Astrocyte of the cerebellum (primary cell): Measurements from ENCODE around the gene UCN2.

ENCODE experiments used
- DNase-seq: peaks from one replicate; pipeline ENCODE4 v3.0.0-alpha.2; 2011; ENCODE audit warnings: low read depth
- H3K4me3 ChIP-seq: 2 replicates; pipeline ENCODE4 v1.5.1; 2011; ENCODE audit warnings: mild to moderate bottlenecking, low read depth, low read length, moderate library complexity
- in situ Hi-C: cut with HindIII; loops from 2 replicates; pipeline ENCODE4 v1.10.0; 2017; ENCODE audit warnings: low sequenced_read_pairs
- TF ChIP-seq, protein P1 (sequence below): IDR thresholded peaks from 2 replicates; pipeline ENCODE4 v1.5.1; 2012; ENCODE audit warnings: low read length, low read depth, moderate library complexity, mild to moderate bottlenecking; ENCODE audit errors: missing control alignments

Gene UCN2

DNA sequence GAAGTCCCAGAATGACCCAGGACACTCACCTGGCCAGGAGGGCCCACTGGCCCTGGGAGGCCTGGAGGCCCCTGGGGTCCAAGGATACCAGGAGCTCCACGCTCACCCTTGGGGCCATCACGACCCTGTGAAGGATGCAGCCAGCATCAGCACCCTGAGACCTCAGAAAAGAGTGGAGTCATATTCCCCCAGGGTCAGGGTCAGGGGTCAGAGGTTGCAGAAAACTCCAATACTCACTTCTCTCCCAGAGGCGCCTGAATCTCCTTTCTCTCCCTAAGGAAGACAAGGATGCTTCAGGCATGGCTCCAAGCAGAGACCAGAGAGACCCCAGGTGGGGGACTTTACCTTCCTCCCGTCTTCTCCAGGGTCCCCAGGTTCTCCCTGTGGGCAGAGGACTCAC lies 13.1 kb upstream of the UCN2 start:
- in situ Hi-C loops: no loop called here
- no peak for DNase-seq
- no peak overlapping the region for H3K4me3 ChIP-seq
- TF ChIP-seq, protein P1, sequence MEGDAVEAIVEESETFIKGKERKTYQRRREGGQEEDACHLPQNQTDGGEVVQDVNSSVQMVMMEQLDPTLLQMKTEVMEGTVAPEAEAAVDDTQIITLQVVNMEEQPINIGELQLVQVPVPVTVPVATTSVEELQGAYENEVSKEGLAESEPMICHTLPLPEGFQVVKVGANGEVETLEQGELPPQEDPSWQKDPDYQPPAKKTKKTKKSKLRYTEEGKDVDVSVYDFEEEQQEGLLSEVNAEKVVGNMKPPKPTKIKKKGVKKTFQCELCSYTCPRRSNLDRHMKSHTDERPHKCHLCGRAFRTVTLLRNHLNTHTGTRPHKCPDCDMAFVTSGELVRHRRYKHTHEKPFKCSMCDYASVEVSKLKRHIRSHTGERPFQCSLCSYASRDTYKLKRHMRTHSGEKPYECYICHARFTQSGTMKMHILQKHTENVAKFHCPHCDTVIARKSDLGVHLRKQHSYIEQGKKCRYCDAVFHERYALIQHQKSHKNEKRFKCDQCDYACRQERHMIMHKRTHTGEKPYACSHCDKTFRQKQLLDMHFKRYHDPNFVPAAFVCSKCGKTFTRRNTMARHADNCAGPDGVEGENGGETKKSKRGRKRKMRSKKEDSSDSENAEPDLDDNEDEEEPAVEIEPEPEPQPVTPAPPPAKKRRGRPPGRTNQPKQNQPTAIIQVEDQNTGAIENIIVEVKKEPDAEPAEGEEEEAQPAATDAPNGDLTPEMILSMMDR: no peak

DNA sequence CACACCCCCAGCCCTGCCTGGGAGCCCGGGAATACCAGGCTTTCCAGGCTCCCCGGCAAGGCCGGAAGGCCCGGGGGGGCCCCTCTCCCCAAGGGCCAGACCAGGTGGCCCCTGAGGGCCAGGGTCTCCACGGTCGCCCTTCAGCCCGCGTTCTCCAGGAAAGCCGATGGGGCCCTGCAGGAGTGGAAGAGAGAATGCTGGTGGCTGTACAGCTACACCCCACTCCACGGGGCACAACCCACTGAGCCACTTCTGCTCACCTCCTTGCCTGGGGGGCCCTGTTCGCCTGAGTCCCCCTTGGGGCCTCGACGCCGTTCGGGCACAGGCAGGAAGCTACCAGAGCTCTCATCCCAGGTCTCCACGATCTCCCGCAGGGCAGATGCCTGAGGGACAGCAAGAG lies 11.8 kb upstream of the UCN2 start:
- H3K4me3 ChIP-seq: no peak overlapping the region
- DNase-seq: no peak

DNA sequence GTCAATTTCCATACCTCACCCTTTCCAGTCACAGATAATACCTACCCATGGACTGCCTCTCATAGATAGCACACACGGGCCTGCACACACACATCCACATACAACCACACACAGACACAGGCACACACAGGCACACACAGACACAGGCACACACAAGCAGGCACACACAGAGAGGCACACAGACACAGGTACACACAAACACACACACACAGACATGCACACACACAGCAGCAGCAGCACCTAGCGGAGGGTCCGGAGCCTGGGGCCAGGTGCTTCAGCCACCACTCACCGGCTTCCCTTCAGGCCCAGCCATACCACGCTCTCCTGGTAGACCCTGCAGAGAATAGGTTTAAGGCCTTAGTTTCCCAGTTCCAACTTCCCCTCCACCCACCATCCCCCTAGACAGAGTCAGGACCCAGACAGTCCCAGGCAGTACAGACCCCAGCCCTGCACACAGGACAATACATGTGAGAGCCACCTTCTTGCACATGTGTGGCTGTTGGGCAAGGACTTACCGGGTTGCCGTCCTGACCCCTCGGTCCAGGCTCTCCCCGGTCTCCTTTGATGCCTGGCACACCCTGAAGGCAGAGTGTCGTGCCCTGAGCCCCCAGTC lies 10.5 kb upstream of the UCN2 start:
- no peak for DNase-seq
- TF ChIP-seq, protein P1: no peak
- in situ Hi-C loops: no loop called here
- no peak overlapping the region for H3K4me3 ChIP-seq

More for the DNA sequence above, 11.8 kb upstream of the UCN2 start:
- TF ChIP-seq, protein P1: no peak
- in situ Hi-C loops: no loop called here

DNA sequence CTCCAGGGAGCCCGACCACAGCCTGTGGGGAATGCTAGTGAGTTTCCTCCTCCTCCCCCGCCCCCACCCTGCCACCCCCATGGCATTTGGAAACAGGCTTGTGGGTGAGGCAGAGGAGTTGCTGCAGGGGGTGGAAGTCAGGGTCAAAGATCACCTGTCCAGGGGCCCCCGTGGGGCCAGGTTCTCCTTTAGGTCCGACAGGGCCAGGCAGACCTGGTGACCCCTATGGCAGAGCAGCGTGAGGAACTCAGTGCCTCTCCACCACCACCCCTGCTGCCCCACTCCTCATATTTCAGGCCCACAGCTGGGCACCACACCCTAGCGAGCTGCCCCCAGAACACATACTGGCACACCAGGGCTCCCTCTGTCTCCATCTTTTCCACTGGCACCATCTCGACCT lies 8.9 kb upstream of the UCN2 start:
- TF ChIP-seq, protein P1: no peak
- in situ Hi-C loops: no loop called here
- H3K4me3 ChIP-seq: no peak overlapping the region
- no peak for DNase-seq

DNA sequence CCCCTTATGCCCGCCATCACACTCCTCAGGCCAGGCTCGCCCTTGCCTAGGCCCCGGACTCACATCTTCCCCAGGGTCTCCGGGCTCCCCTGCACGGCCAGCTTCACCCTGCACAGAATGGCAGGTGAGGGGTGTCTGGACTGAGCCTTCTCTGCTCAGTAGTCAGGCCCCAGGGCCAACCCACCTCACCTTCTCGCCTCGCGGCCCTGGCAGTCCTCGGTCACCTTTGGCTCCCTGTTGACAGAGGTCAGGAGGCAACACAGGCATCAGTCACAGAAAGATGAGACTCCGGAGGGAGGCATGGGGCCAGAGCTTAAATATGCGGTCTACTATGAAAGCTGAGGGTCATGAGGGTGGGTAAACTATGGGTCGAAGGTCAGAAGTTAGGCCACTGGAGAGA lies 8.4 kb upstream of the UCN2 start:
- H3K4me3 ChIP-seq: no peak overlapping the region
- TF ChIP-seq, protein P1: no peak
- in situ Hi-C loops: no loop called here
- DNase-seq: no peak

DNA sequence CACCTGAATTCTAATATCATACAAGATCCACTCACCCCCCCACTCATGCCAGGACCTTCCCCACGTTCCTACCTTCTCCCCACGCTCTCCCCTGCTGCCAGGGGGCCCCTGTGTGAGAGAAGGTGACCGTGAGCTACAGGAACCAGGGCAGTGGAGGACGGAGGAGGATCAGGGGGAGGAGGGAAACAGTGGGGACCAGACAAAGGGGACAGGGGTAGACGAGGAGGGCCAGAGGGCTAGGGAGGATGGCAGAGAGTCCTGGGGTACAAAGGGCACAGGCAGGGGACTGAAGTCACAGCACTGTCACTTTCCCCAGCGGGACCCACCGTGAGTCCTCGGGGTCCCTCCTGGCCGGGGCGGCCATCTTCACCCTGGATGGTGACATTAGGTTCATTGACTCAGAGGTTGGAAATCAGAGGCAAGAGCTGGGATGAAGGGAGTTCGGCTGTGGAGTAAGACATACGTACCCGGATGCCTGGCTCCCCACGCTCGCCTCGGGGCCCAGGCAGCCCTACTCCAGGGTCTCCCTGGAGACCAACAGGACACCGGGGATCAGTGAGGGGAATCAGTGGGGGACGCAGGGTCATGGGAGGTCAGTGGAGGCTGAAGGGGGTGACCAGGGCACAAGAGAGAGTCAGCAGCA lies 6.3 kb upstream of the UCN2 start:
- H3K4me3 ChIP-seq: no peak overlapping the region
- TF ChIP-seq, protein P1: no peak
- in situ Hi-C loops: no loop called here
- DNase-seq: no peak
